Neural cell (in vitro differentiated cells): ENCODE data around the gene WFIKKN2. TPM values are rescaled to one million over a fixed set of nuclear protein-coding genes. Genes with fewer than 3 reads are reported as not detected.

Source experiments
- H2AFZ ChIP-seq: fragments of 200-600, 300-800 bp; sonication (generic), shearing (Covaris generic); 2 replicates; pipeline ENCODE4 v1.6.0; 2014; ENCODE audit warnings: low read depth, mild to moderate bottlenecking, antibody characterized with exemption, low read length, moderate library complexity
- H3F3A ChIP-seq: fragments of 200-600 bp; shearing (Covaris generic); 2 replicates; pipeline ENCODE4 v1.6.1; 2016; ENCODE audit warnings: mild to moderate bottlenecking, moderate library complexity, mixed read lengths, antibody characterized with exemption, low read length; ENCODE audit not compliant: insufficient read depth, poor library complexity, severe bottlenecking
- H3K27ac ChIP-seq: fragments of 200-600, 300-800 bp; sonication (generic), shearing (Covaris generic); 2 replicates; pipeline ENCODE4 v1.5.1; 2014; ENCODE audit warnings: mild to moderate bottlenecking, low read length, moderate library complexity
- H3K27me3 ChIP-seq: fragments of 300-800, 200-600 bp; sonication (generic), shearing (Covaris generic); 2 replicates; pipeline ENCODE4 v1.6.0; 2014; ENCODE audit warnings: mild to moderate bottlenecking, low read depth, low read length, moderate library complexity; ENCODE audit not compliant: insufficient read depth
- H3K36me3 ChIP-seq: fragments of 300-800, 200-600 bp; sonication (generic), shearing (Covaris generic); 2 replicates; pipeline ENCODE4 v1.5.1; 2014; ENCODE audit warnings: mild to moderate bottlenecking, antibody characterized with exemption, low read length, moderate library complexity; ENCODE audit not compliant: insufficient read depth
- H3K4me2 ChIP-seq: fragments of 300-800, 200-600 bp; sonication (generic), shearing (Covaris generic); 2 replicates; pipeline ENCODE4 v1.6.0; 2014; ENCODE audit warnings: mild to moderate bottlenecking, low read length
- H3K4me3 ChIP-seq: fragments of 300-800, 200-600 bp; sonication (generic), shearing (Covaris generic); 2 replicates; pipeline ENCODE4 v1.5.1; 2014; ENCODE audit warnings: mild to moderate bottlenecking, low read length, moderate library complexity
- H3K79me2 ChIP-seq: fragments of 200-600 bp; shearing (Covaris generic); replicated peaks from 2 replicates; pipeline ENCODE4 v1.6.0; 2014; ENCODE audit warnings: mild to moderate bottlenecking, low read length, moderate library complexity; ENCODE audit not compliant: insufficient read depth
- H3K9ac ChIP-seq: fragments of 300-800, 200-600 bp; sonication (generic), shearing (Covaris generic); 2 replicates; pipeline ENCODE4 v1.6.1; 2016; ENCODE audit warnings: mild to moderate bottlenecking, low read length, mixed read lengths
- H3K9me2 ChIP-seq: fragments of 200-600 bp; shearing (Covaris generic); 2 replicates; pipeline ENCODE4 v1.6.1; 2016; ENCODE audit warnings: mild to moderate bottlenecking, low read length, mixed read lengths; ENCODE audit not compliant: insufficient read depth
- H3K9me3 ChIP-seq: fragments of 200-600, 300-800 bp; sonication (generic), shearing (Covaris generic); 2 replicates; pipeline ENCODE4 v1.6.1; 2016; ENCODE audit warnings: mild to moderate bottlenecking, mixed run types, low read length, moderate library complexity, mixed read lengths
- H4K20me1 ChIP-seq: fragments of 200-600 bp; shearing (Covaris generic); 2 replicates; pipeline ENCODE4 v1.6.1; 2016; ENCODE audit warnings: mild to moderate bottlenecking, mixed run types; ENCODE audit not compliant: insufficient read depth
- CTCF ChIP-seq: fragments of 450-650 bp; IDR thresholded peaks from 2 replicates; pipeline ENCODE4 v1.5.1; 2014; ENCODE audit warnings: antibody characterized with exemption, mild to moderate bottlenecking, moderate library complexity; ENCODE audit not compliant: poor library complexity, severe bottlenecking
- EP300 ChIP-seq: fragments of 450-650 bp; conservative IDR thresholded peaks from 2 replicates; pipeline ENCODE4 v1.6.1; 2014; ENCODE audit warnings: antibody characterized with exemption, mild to moderate bottlenecking, moderate library complexity; ENCODE audit not compliant: poor library complexity, severe bottlenecking
- EZH2 ChIP-seq: fragments of 200-600, 300-800 bp; shearing (Covaris generic), sonication (generic); IDR thresholded peaks from 2 replicates; pipeline ENCODE4 v1.6.1; 2014; ENCODE audit warnings: antibody characterized with exemption, low read length, borderline replicate concordance, mild to moderate bottlenecking; ENCODE audit not compliant: insufficient read depth, poor library complexity, severe bottlenecking
- MXI1 ChIP-seq: fragments of 450-650 bp; conservative IDR thresholded peaks from 2 replicates; pipeline ENCODE4 v1.6.1; 2014; ENCODE audit warnings: antibody characterized with exemption, mild to moderate bottlenecking; ENCODE audit not compliant: poor library complexity, severe bottlenecking
- POLR2AphosphoS5 ChIP-seq: IDR thresholded peaks from 2 replicates; pipeline ENCODE4 v1.6.1; 2012
- RAD21 ChIP-seq: fragments of 450-650 bp; conservative IDR thresholded peaks from 2 replicates; pipeline ENCODE4 v1.6.1; 2014; ENCODE audit warnings: antibody characterized with exemption, mild to moderate bottlenecking, moderate library complexity
- REST ChIP-seq: IDR thresholded peaks from 2 replicates; pipeline ENCODE4 v1.6.1; 2012; ENCODE audit warnings: borderline replicate concordance
- SMC3 ChIP-seq: fragments of 450-650 bp; conservative IDR thresholded peaks from 2 replicates; pipeline ENCODE4 v1.6.1; 2014; ENCODE audit warnings: antibody characterized with exemption, mild to moderate bottlenecking, moderate library complexity; ENCODE audit not compliant: poor library complexity
- TAF1 ChIP-seq: IDR thresholded peaks from 2 replicates; pipeline ENCODE4 v1.6.1; 2012; ENCODE audit warnings: low read depth
- polyA plus RNA-seq: library from polyadenylated mRNA; depleted of rRNA; stranded (reverse); fragments of >200 nt; gene quantifications from 2 replicates; pipeline ENCODE4 v1.2.3, GENCODE V29; 2014

The WFIKKN2 gene
- polyA plus RNA-seq, 1 donor from 2014 or later: not detected

- Histone ChIP-seq H3K4me2 (no peak overlapping the region), H3K9ac (no peak overlapping the region), H4K20me1 (no peaks in the 10 kb centered on the region)
These were observed 10.1 kb downstream of the WFIKKN2 start for GRCh38 chr17:50845240-50846147.

More at GRCh38 chr17:50845240-50846147, 10.1 kb downstream of the WFIKKN2 start:
- H3K4me3 ChIP-seq: no peak overlapping the region
- H3K9me3 ChIP-seq: no peaks in the 10 kb centered on the region
- H3K9me2 ChIP-seq: no peaks in the 10 kb centered on the region
- no peaks in the 10 kb centered on the region for H3K27me3 ChIP-seq
- no peak overlapping the region for H3K27ac ChIP-seq
- TF ChIP-seq EP300 (no peak), RAD21 (no peak), CTCF (no peak), SMC3 (no peak), REST (no peak), EZH2 (no peak), MXI1 (no peak), TAF1 (no peak), POLR2AphosphoS5 (no peak)
- H2AFZ ChIP-seq: no peak overlapping the region
- no peaks in the 10 kb centered on the region for H3F3A ChIP-seq
- H3K36me3 ChIP-seq: no peaks in the 10 kb centered on the region
- no peaks in the 10 kb centered on the region for H3K79me2 ChIP-seq
